ENCODE measurements around the gene CD180. TPM values are rescaled to one million over a fixed set of nuclear protein-coding genes. Genes with fewer than 3 reads are reported as not detected.

Gene CD180
- total and polyA plus RNA-seq, 2 donors (not counting 3 experiments of a cell fraction or from before 2014, with no cell fraction given), result not detected

DNA sequence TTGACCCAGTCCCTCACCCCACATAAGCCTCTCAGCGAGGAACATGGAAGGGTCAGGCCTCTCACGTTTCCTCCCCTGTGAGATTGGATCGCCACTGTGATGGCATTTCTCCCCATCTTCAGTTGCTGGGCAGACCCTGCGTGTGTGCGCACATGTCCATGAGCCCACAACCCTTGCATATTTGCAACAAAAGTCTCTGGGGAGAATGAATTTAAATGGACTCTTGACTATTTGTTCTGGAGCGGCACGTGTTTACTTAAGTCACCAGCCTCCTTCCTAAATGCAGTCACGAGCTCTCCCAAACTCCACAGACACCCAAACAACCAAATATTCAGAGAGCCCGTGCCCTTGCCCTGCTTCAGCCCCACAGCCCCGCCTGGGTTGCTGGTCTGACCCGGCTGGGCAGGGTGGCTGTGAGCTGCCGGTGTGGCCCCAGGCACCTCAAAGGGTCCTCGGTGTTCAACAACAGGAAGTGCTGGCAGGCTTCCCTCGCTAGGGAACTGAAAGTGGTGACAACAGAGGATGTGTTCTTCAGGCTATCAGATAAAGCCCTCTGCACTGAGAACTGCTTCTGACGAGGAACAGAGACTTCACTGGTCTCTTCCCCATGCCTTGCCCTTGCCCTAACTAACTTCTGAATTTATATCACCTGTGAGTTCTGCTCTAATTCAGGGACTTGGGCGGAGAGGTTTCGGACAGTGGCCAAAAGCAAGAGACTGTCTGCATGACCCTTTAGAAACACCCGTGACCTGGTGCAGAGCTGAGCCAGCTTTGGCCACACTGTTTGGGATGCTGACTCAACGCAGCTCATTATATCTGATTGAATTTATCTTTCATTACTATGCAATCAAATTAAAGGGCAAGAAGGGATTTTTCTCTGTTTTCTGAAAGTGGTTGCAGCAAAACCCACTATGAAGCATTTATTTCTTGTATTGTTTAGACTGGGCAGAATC is 19.2 kb upstream of the CD180 start:
- Histone ChIP-seq H3K4me1 (ENCODE audit: control insufficient read depth, extremely low read depth, insufficient read depth, low read length) (peaks cover 17% of the 10 kb centered on the region), H3K27ac (ENCODE audit: insufficient read depth, low read depth, low read length) (peak overlapping the region; percentile 62), H3K4me2 (ENCODE audit: insufficient read depth, low read length) (peak overlapping the region; percentile 85), H3K9ac (replicated peaks; ENCODE audit: extremely low read depth, insufficient read depth, low read length) (peak overlapping the region; percentile 29), H2AFZ (ENCODE audit: low read depth, low read length) (peak overlapping the region; percentile 83), H3K27me3 (ENCODE audit: control insufficient read depth in 2 of 2, insufficient read depth in 2 of 2, low read length in 2 of 2) (no peaks in the 10 kb centered on the region), H4K20me1 (replicated peaks; ENCODE audit: control insufficient read depth, extremely low read depth, insufficient read depth, low read length) (no peaks in the 10 kb centered on the region), H3K4me3 (replicated peaks in 1 of 3; ENCODE audit: insufficient read depth in 1 of 3, low read depth in 1 of 3, low read length in 3 of 3) (peak overlapping the region in 1 of 3 experiments; percentile 3), H3K36me3 (ENCODE audit: control insufficient read depth in 2 of 2, extremely low read depth in 1 of 2, insufficient read depth in 2 of 2, low read length in 2 of 2) (no peaks in the 10 kb centered on the region), H3K9me1 (replicated peaks; ENCODE audit: control insufficient read depth, extremely low read depth, insufficient read depth, low read length) (no peaks in the 10 kb centered on the region), H3K79me2 (ENCODE audit: control insufficient read depth, insufficient read depth, low read length) (no peaks in the 10 kb centered on the region), H3K9me3 (replicated peaks; ENCODE audit: control insufficient read depth, insufficient read depth, low read length) (no peaks in the 10 kb centered on the region)
- intact Hi-C loops (cut with micrococcal nuclease) (no loop called here), dilution Hi-C loops (cut with MboI; ENCODE audit: extremely low pct_ligation_motif_present, low sequenced_read_pairs) (no loop called here)
- CTCF ChIA-PET, result interaction anchor here (0.9 to 2.0 kb wide), 2 partner anchors 31 to 1037 kb away, joined by 3 to 8 read pairs; no protein-coding TSS in a partner anchor
- no TSS peak for BruUV-seq (replicated peaks)
- DNase-seq (ENCODE audit: low read depth, low spot score) (peak; percentile 88), FAIRE-seq (peak; percentile 93)
- TF ChIP-seq EZH2 (IDR thresholded peaks at IDR 0.05; ENCODE audit: borderline replicate concordance, low read depth, low read length, severe bottlenecking), result no peak
- TF ChIP-seq JUN (IDR thresholded peaks at IDR 0.05; ENCODE audit: borderline replicate concordance, insufficient read depth, insufficient read length, low read depth), result no peak
- peak; percentile 86 for TF ChIP-seq GATA2 (IDR thresholded peaks at IDR 0.05; ENCODE audit: insufficient read depth, insufficient read length, low read depth, low read length)
- TF ChIP-seq, protein P1, sequence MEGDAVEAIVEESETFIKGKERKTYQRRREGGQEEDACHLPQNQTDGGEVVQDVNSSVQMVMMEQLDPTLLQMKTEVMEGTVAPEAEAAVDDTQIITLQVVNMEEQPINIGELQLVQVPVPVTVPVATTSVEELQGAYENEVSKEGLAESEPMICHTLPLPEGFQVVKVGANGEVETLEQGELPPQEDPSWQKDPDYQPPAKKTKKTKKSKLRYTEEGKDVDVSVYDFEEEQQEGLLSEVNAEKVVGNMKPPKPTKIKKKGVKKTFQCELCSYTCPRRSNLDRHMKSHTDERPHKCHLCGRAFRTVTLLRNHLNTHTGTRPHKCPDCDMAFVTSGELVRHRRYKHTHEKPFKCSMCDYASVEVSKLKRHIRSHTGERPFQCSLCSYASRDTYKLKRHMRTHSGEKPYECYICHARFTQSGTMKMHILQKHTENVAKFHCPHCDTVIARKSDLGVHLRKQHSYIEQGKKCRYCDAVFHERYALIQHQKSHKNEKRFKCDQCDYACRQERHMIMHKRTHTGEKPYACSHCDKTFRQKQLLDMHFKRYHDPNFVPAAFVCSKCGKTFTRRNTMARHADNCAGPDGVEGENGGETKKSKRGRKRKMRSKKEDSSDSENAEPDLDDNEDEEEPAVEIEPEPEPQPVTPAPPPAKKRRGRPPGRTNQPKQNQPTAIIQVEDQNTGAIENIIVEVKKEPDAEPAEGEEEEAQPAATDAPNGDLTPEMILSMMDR (IDR thresholded peaks at IDR 0.05; ENCODE audit: extremely low read depth in 1 of 2, insufficient read depth in 1 of 2, low read depth in 1 of 2, low read length in 2 of 2), result no peak
- TF ChIP-seq, protein P2, sequence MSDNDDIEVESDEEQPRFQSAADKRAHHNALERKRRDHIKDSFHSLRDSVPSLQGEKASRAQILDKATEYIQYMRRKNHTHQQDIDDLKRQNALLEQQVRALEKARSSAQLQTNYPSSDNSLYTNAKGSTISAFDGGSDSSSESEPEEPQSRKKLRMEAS (IDR thresholded peaks at IDR 0.05; ENCODE audit: insufficient read depth, insufficient read length), result peak; percentile 19
- no peak for TF ChIP-seq MYC (IDR thresholded peaks at IDR 0.05; ENCODE audit: low read depth, low read length)
- TF ChIP-seq POLR2AphosphoS5 (IDR thresholded peaks at IDR 0.05; ENCODE audit: insufficient read depth, low read depth, low read length), result peak; percentile 40
- no peak for TF ChIP-seq POLR2A (IDR thresholded peaks at IDR 0.05; ENCODE audit: low read depth, low read length)
- peak; percentile 12 for TF ChIP-seq FOS (IDR thresholded peaks at IDR 0.05; ENCODE audit: borderline replicate concordance, insufficient read depth, low read length)
- POLR2A ChIA-PET, result no interaction called here
